ENCODE data around the gene TRIM14.

Gene TRIM14

DNA sequence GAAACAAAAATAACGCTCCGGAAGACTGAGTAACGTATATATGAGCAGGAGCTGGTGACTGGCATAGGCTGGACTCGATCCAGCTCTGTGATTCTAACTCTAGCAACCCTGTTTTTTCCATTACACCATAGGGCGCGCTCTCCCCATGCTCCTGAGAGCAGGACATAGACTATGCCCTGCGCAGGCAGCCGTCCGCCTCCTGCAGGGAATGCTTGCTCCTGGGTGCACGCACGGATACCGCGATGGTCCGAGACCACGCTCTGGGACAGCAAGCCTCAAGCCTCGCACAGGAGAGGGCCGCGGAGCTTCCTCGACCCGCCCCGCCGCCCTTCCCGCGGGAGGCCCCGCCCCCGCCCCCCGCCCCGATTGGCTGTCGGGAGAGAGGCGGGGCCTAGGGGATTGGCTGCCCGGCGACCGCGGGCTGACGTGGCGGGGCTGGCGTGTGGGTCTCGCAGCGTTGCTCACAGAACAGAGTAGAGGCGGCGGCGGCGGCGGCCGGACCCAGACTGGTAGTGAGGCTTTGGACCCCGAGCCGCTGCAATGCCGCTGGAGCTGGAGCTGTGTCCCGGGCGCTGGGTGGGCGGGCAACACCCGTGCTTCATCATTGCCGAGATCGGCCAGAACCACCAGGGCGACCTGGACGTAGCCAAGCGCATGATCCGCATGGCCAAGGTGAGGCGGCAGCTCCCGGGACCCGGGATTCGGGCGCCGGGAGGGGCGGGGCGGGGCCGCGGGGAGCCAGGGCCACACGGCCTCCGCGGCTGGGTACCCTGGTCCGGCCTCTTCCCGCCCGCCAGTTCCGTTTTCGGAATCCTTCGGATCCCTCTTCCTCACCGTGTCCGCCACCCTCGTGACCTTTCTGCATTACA, 62.5 kb downstream of the TRIM14 start, which contains the start of gene NANS:
Gene NANS (plus strand): TSS at position 464 of the 869 bp plus-strand sequence. CDS start 77 bp downstream, at position 541.
- peak within 1 kb of the TSS; percentile 66 for H3K4me3 ChIP-seq (ENCODE audit: low read depth, low read length)

DNA sequence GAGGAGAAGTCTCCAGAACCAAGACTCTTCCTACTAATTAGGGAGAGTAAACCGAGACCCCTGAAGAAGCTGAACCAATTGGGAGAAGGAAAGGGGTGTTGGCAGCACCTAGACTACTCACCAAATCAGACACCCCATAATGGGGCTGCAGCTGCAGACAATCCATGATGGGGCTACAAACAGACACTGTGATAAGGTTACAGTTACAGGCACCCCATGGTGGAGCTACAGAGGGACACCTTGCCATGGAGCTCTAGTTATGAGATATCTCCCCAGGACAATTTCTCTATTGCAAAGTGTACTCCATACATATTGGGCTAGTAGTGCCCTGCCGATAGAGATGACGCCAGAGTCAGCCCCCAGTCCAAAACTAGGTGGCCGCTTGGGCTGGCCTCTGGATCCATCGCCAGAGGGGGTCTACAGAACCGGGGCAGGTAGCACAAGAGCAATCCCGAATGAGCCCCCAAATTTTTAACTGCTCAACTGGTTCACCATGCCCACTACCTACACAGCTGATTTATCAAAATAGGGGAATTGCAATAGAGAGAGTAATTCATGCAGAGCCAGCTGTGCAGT, 64.6 kb downstream of the TRIM14 start:
- H3K4me3 ChIP-seq (ENCODE audit: low read depth, low read length): no peak overlapping the region

- no peak overlapping the region for H3K4me3 ChIP-seq (ENCODE audit: low read depth, low read length)
These were observed 68.7 kb downstream of the TRIM14 start for GRCh38 chr9:98050351-98050750.

GRCh38 chr9:98049288-98050072, 69.5 kb downstream of the TRIM14 start:
- no peak overlapping the region for H3K4me3 ChIP-seq (ENCODE audit: low read depth, low read length)

DNA sequence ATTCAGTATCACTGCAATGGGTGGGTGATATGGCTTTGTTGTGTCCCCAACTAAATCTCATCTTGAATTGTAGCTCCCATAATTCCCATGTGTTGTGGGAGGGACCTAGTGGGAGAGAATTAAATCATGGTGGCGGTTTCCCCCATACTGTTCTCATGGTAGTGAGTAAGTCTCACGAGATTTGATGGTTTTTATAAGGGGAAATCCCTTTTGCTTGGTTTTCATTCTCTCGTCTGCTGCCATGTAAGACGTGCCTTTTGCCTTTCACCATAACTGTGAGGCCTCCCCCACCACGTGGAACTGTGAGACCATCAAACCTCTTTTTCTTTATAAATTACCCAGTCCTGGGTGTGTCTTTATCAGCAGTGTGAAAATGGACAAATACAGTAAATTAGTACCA, 72.0 kb downstream of the TRIM14 start:
- no peak overlapping the region for H3K4me3 ChIP-seq (ENCODE audit: low read depth, low read length)

DNA sequence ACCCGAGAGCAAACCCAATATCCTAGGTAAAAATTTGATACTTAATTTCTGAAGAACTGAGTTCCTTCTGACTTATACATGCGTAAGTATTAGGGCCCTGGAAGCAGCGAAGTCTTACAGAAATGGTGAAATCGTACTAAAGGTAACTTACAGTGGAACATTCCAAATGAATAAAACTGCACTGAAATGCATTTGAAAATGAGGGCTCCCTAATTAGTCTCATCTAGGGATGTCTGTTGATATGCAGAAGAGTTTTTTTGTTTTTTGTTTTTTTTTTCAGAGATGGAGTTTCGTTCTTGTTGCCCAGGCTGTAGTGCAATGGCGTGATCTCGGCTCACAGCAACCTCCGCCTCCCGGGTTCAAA, 72.9 kb downstream of the TRIM14 start:
- H3K4me3 ChIP-seq (ENCODE audit: low read depth, low read length): no peak overlapping the region

- H3K4me3 ChIP-seq (ENCODE audit: low read depth, low read length): no peak overlapping the region
These were observed 73.5 kb downstream of the TRIM14 start for GRCh38 chr9:98045234-98046179.

GRCh38 chr9:98043915-98044314, 75.1 kb downstream of the TRIM14 start:
- H3K4me3 ChIP-seq (ENCODE audit: low read depth, low read length): no peak overlapping the region

- no peak overlapping the region for H3K4me3 ChIP-seq (ENCODE audit: low read depth, low read length)
These were observed 78.8 kb downstream of the TRIM14 start for GRCh38 chr9:98040212-98040611.

DNA sequence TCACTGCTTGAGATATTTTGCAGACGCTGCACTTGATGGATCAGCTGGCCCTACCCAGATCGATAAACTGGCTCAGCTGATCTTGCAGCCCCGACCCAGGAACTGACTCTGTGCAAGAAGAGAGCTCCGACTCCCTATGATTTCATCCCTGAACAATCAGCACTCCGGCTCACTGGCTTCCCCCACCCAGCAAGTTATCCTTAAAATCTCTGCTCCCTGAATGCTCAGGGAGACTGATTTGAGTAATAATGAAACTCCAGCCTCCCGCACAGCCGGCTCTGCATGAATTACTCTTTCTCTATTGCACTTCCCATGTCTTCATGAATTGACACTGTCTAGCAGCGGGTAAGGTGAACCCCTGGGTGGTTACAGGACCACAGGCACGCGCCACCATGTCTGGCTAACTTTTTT, 79.4 kb downstream of the TRIM14 start:
- no peak overlapping the region for H3K4me3 ChIP-seq (ENCODE audit: low read depth, low read length)

GRCh38 chr9:98038958-98039357, 80.1 kb downstream of the TRIM14 start:
- no peak overlapping the region for H3K4me3 ChIP-seq (ENCODE audit: low read depth, low read length)

- no peak overlapping the region for H3K4me3 ChIP-seq (ENCODE audit: low read depth, low read length)
These were observed 81.7 kb downstream of the TRIM14 start for GRCh38 chr9:98037357-98037756.

GRCh38 chr9:98034593-98035546, 84.2 kb downstream of the TRIM14 start:
- no peak overlapping the region for H3K4me3 ChIP-seq (ENCODE audit: low read depth, low read length)

- H3K4me3 ChIP-seq (ENCODE audit: low read depth, low read length): no peak overlapping the region
These were observed 87.1 kb downstream of the TRIM14 start for GRCh38 chr9:98031935-98032334.

- H3K4me3 ChIP-seq (ENCODE audit: low read depth, low read length): no peak overlapping the region
These were observed 87.9 kb downstream of the TRIM14 start for GRCh38 chr9:98031169-98031568.

DNA sequence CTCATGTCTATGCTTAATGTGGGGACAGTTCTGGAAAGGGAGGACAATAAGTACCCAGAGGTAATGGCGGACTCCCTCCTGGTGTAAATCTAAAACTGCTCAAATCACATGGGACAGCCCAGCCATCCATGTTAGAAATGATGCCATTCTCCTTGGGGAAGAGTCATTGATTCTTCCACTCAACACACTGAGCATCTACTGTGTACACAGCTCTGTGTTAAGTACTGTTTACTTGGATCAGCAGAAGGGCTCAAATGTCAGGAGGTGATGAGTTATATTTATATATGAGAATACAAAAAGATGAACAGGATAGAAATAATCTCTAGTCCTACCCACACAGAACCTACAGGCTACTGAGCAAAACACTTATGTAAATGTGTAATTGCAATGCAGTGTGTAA, 94.3 kb downstream of the TRIM14 start:
- no peak overlapping the region for H3K4me3 ChIP-seq (ENCODE audit: low read depth, low read length)

DNA sequence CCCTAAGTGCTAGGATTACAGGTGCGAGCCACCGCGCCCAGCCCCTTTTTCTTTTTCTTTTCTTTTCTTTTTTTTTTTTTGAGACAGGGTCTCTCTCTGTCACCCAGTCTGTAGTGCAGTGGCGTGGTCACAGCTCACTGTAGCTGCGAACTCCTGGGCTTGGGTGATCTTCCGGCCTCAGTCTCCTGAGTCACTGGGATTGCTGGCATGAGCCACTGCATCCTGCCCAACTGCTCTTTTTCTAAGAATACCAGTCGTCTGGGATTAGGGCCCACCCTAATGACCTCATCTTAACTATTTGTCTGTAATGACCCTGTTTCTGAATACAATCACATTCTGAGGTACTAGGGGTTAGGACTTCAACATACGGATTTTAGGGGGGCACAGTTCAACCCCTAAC, 96.6 kb downstream of the TRIM14 start:
- H3K4me3 ChIP-seq (ENCODE audit: low read depth, low read length): no peak overlapping the region

DNA sequence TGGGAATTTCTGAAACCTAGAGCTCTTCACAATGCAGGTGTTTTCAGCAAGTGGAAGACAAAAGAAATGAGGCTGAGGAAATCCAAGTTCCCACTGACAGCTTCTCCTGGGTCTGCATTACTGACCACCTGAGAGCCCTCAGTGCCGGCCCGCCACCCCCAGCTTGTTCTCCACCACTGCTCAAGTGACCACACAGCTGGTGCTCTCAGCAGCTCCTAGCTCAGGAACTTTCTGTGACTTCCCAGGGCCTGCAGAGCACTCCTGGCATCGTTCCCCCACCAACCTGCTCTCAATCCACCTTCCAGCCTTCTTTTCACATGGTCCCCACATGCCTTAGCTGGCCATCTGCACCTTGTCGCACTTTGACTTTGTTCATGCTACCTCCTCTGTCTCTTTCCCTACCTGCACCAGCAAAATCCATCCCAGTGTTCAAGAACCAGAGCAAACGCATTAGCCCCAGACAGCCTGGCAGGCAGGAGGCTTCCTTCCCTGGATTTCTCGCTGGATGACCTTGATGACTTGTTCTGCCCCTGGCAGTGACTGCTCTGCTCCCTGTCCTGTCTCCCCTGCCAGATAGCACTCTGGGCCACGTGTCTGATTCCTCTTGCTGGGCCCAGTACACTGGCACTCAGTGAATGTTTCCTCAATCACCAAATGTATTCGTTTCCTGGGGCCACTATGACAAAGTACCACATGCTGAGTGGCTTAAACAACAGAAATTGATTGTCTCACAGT, 97.5 kb downstream of the TRIM14 start:
- no peak overlapping the region for H3K4me3 ChIP-seq (ENCODE audit: low read depth, low read length)

Data from iPS-11a (cell line).